ENCODE measurements around the gene DUOXA2. TPM values are rescaled to one million over a fixed set of nuclear protein-coding genes. Genes with fewer than 3 reads are reported as not detected.

Gene DUOXA2
- total RNA-seq, 1 donor from 2014 or later, result not detected

GRCh38 chr15:45155739-45156138, 41.6 kb downstream of the DUOXA2 start:
- Mint-ChIP-seq H3K27ac (no peak overlapping the region), H3K27me3 (peaks cover 23% of the 10 kb centered on the region), H3K4me3 (ENCODE audit: low read depth) (no peak overlapping the region), H3K36me3 (ENCODE audit: insufficient read depth) (peaks cover 8% of the 10 kb centered on the region), H3K4me1 (ENCODE audit: low read depth) (peaks cover 2% of the 10 kb centered on the region), H3K9me3 (ENCODE audit: low read depth) (no peaks in the 10 kb centered on the region)
- no peak for DNase-seq (ENCODE audit: low spot score, unreplicated experiment)
- TF ChIP-seq, protein P1, sequence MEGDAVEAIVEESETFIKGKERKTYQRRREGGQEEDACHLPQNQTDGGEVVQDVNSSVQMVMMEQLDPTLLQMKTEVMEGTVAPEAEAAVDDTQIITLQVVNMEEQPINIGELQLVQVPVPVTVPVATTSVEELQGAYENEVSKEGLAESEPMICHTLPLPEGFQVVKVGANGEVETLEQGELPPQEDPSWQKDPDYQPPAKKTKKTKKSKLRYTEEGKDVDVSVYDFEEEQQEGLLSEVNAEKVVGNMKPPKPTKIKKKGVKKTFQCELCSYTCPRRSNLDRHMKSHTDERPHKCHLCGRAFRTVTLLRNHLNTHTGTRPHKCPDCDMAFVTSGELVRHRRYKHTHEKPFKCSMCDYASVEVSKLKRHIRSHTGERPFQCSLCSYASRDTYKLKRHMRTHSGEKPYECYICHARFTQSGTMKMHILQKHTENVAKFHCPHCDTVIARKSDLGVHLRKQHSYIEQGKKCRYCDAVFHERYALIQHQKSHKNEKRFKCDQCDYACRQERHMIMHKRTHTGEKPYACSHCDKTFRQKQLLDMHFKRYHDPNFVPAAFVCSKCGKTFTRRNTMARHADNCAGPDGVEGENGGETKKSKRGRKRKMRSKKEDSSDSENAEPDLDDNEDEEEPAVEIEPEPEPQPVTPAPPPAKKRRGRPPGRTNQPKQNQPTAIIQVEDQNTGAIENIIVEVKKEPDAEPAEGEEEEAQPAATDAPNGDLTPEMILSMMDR (IDR thresholded peaks at IDR 0.05; ENCODE audit: unreplicated experiment), result no peak

DNA sequence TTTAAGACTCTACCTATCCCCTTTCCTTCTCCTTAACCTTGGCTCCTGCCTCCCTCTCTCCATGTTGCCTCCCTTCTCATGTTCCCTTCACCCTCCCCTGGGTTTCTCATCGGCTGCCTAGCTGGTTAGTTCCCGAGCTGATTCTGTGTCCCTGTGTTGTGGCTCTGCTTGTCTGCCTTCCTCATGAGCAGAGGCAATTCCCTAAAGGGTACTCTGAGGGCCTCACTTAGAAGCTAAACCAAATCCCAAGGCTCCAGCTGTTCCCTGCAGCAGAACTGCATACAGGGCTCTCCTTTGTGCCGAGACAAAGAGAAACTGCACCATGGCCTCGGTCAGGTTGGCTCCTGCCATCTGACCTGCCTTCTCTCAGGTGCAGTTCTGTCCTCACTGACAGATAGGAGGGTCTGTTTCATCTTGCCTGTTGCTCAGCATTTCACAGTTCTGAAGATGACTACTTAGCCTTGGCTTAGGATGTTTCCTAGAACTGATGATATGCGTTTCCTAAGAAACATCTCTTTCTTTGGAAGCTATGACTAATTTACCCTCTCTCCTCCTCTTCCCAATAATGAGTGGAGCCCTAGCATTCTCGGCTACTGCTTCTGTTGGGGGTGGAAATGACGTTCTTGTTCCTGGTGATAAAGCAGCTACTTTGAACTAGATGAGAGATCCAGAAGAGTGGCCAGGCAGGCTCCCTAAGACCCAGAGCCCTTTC, 42.8 kb downstream of the DUOXA2 start:
- no peak overlapping the region for H3K4me3 Mint-ChIP-seq (ENCODE audit: low read depth)

DNA sequence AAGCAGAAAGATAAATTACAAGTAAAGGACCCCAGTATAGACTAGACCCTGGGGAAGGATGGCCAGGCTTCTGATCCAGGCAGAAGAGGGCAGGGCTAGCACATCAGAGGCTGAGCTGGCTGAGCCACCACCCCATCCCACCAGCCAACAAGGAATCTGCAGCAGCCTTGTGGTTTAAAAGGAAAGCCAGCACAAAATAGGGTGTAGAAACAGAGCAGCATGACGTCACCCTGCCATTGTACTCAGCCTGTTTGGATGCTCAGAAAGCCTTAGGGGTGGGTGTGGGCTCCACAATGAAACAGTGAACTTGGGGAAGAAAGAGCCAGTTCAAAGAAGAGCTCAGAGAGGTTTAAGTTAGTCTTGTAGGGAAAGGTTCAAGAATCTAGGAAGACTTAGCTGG, 43.8 kb downstream of the DUOXA2 start:
- Mint-ChIP-seq H3K4me3 (ENCODE audit: low read depth) (no peak overlapping the region), H3K36me3 (ENCODE audit: insufficient read depth) (peaks cover 1% of the 10 kb centered on the region), H3K9me3 (ENCODE audit: low read depth) (no peaks in the 10 kb centered on the region), H3K27me3 (peaks cover 14% of the 10 kb centered on the region), H3K27ac (no peak overlapping the region), H3K4me1 (ENCODE audit: low read depth) (peaks cover 6% of the 10 kb centered on the region)
- TF ChIP-seq, protein P1 (IDR thresholded peaks at IDR 0.05; ENCODE audit: unreplicated experiment), result no peak
- DNase-seq (ENCODE audit: low spot score, unreplicated experiment), result no peak

More for the DNA sequence above, 42.8 kb downstream of the DUOXA2 start:
- no peaks in the 10 kb centered on the region for H3K9me3 Mint-ChIP-seq (ENCODE audit: low read depth)
- H3K36me3 Mint-ChIP-seq (ENCODE audit: insufficient read depth), result peaks cover 8% of the 10 kb centered on the region
- TF ChIP-seq, protein P1 (IDR thresholded peaks at IDR 0.05; ENCODE audit: unreplicated experiment), result no peak
- DNase-seq (ENCODE audit: low spot score, unreplicated experiment), result no peak
- peaks cover 2% of the 10 kb centered on the region for H3K4me1 Mint-ChIP-seq (ENCODE audit: low read depth)
- H3K27ac Mint-ChIP-seq, result no peak overlapping the region
- H3K27me3 Mint-ChIP-seq, result peaks cover 19% of the 10 kb centered on the region

DNA sequence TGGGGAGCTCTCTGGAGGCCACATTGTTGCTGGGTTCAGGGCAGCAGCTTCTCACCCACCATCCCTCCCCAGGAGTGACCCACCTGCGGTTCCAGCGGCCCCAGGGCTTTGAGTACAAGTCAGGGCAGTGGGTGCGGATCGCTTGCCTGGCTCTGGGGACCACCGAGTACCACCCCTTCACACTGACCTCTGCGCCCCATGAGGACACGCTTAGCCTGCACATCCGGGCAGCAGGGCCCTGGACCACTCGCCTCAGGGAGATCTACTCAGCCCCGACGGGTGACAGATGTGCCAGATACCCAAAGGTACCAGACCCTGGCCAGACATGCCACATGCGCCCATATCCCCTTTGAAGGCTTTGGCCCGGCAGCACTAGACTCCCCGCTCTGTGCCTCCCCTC, 47.5 kb downstream of the DUOXA2 start:
- no peak for DNase-seq (ENCODE audit: low spot score, unreplicated experiment)
- Mint-ChIP-seq H3K9me3 (ENCODE audit: low read depth) (no peaks in the 10 kb centered on the region), H3K27me3 (peaks cover 13% of the 10 kb centered on the region), H3K4me1 (ENCODE audit: low read depth) (peaks cover 28% of the 10 kb centered on the region), H3K36me3 (ENCODE audit: insufficient read depth) (peaks cover under 1% of the 10 kb centered on the region), H3K4me3 (ENCODE audit: low read depth) (no peak overlapping the region), H3K27ac (no peak overlapping the region)
- TF ChIP-seq, protein P1 (IDR thresholded peaks at IDR 0.05; ENCODE audit: unreplicated experiment), result no peak

DNA sequence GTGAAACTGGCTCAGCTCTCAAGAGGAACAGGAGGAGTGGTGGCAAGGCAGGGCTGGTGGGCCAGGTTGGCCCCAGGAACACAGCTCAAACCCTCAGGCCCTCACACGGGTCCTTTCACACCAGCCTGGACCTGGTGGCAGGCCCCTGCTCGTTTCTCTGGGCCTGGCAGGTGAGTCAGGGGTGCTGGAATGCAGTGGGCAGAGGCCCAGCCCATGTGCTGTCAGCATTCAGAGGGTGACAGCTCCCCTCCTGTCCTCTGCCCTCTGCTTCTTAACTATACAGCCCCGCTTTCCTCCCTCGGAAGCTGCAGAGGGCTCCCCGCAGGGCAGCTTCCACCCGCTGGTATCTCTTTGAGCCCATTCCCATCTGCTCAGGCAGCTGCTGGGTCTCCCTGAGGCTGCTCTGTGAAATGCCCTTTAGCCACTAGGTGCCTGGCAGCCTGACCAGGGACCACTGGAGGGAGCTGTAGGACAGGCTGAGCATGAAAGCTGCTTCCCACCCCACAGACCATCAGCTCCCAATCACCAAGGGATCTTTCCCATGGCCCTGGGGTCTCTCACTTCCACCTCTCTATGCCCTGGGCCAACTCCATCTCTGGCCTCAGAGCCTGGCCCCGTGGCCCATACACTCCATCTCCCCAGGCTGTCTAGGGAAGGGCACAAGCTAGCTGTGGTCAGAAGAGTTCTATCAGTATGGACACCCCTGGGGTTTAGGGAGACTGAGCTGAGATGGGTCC, 48.8 kb downstream of the DUOXA2 start:
- TF ChIP-seq, protein P1 (IDR thresholded peaks at IDR 0.05; ENCODE audit: unreplicated experiment), result peak; percentile 93
- H3K4me3 Mint-ChIP-seq (ENCODE audit: low read depth), result no peak overlapping the region
- H3K27me3 Mint-ChIP-seq, result peaks cover 11% of the 10 kb centered on the region
- peak; percentile 69 for DNase-seq (ENCODE audit: low spot score, unreplicated experiment)
- H3K4me1 Mint-ChIP-seq (ENCODE audit: low read depth), result peaks cover 28% of the 10 kb centered on the region
- no peaks in the 10 kb centered on the region for H3K36me3 Mint-ChIP-seq (ENCODE audit: insufficient read depth)
- no peaks in the 10 kb centered on the region for H3K9me3 Mint-ChIP-seq (ENCODE audit: low read depth)
- peak overlapping the region; percentile 91 for H3K27ac Mint-ChIP-seq
